GM12878 (cell line): Measurements from ENCODE around the gene CNPY1. TPM values are rescaled to one million over a fixed set of nuclear protein-coding genes. Genes with fewer than 3 reads are reported as not detected.

ENCODE experiments used
- ATAC-seq: fragments of 200-7000 bp; cut with Tn5 transposase; 3 replicates; pipeline ENCODE4 v1.9.1; 2020; ENCODE audit warnings: mild to moderate bottlenecking, moderate library complexity
- BruUV-seq: library from RNA; stranded (reverse); fragments of 400-500 nt; replicated peaks from 2 replicates; lab custom pipeline; 2021; lab: Mats Ljungman, UMichigan
- CTCF ChIA-PET: fragments of 300-600 bp; sonication (Branson Sonifier 250); formaldehyde crosslinking; extraction: SDS; loops from one replicate; lab custom pipeline; 2021; ENCODE audit warnings: inconsistent platforms; lab: Yijun Ruan, JAX
- POLR2A ChIA-PET: fragments of 350-600 bp; formaldehyde crosslinking; extraction: SDS; loops from one replicate; lab custom pipeline; 2021; ENCODE audit warnings: inconsistent platforms; lab: Charles Lee
- RAD21 ChIA-PET: fragments of 300-600 bp; sonication (Branson Sonifier 250); formaldehyde crosslinking; loops from one replicate; lab custom pipeline; 2023; ENCODE audit warnings: antibody characterized with exemption; ENCODE audit not compliant: unreplicated experiment; lab: Charles Lee
- SMC1A ChIA-PET: fragments of 300-600 bp; sonication (Branson Sonifier 250); formaldehyde crosslinking; loops from one replicate; lab custom pipeline; 2023; ENCODE audit not compliant: unreplicated experiment, uncharacterized antibody; lab: Charles Lee
- DNase-seq: peaks from one replicate; pipeline ENCODE4 v3.0.0-alpha.2; 2011; ENCODE audit warnings: low read depth, low spot score
- FAIRE-seq: peaks from 3 replicates; lab custom pipeline; 2011; peaks lifted over from hg19 to GRCh38; lab: Jason Lieb, UNC
- H2AFZ ChIP-seq: 2 replicates; pipeline ENCODE4 v1.6.0; 2011; ENCODE audit warnings: low read depth, low read length, control low read depth; ENCODE audit not compliant: control insufficient read depth
- H3K27ac ChIP-seq: 2 replicates; pipeline ENCODE4 v1.5.1; 2011; ENCODE audit warnings: control low read depth; ENCODE audit not compliant: control insufficient read depth, insufficient read depth
- H3K27me3 ChIP-seq, 2 experiments: replicated peaks in 1 of 2; 2 replicates each; pipeline versions ENCODE4 v1.6.0 to v1.6.1; 2011; ENCODE audit warnings: low read length in 1 of 2; ENCODE audit not compliant: control insufficient read depth in 2 of 2, insufficient read depth in 2 of 2
- H3K36me3 ChIP-seq, 2 experiments: 2 replicates each; pipeline ENCODE4 v1.5.1; 2011; ENCODE audit warnings: low read length in 1 of 2; ENCODE audit not compliant: control insufficient read depth in 2 of 2, insufficient read depth in 2 of 2
- H3K4me1 ChIP-seq: 2 replicates; pipeline ENCODE4 v1.6.1; 2011; ENCODE audit warnings: mild to moderate bottlenecking, low read length, moderate library complexity, mixed read lengths; ENCODE audit not compliant: control insufficient read depth, insufficient read depth
- H3K4me2 ChIP-seq: 2 replicates; pipeline ENCODE4 v1.6.0; 2011; ENCODE audit warnings: control low read depth; ENCODE audit not compliant: control insufficient read depth, insufficient read depth
- H3K4me3 ChIP-seq: fragments of 200-600 bp; sonication (generic); 2 replicates; pipeline ENCODE4 v1.5.1; 2016
- H3K79me2 ChIP-seq: 2 replicates; pipeline ENCODE4 v1.6.0; 2011; ENCODE audit warnings: low read length; ENCODE audit not compliant: control insufficient read depth, insufficient read depth
- H3K9ac ChIP-seq: 2 replicates; pipeline ENCODE4 v1.8.0; 2011; ENCODE audit warnings: low read length, control low read depth, mixed read lengths; ENCODE audit not compliant: control insufficient read depth, insufficient read depth
- H3K9me3 ChIP-seq: replicated peaks from 3 replicates; pipeline ENCODE4 v1.5.1; 2011; ENCODE audit warnings: mild to moderate bottlenecking, low read length; ENCODE audit not compliant: control insufficient read depth, insufficient read depth
- H4K20me1 ChIP-seq: 2 replicates; pipeline ENCODE4 v1.6.0; 2011; ENCODE audit not compliant: control insufficient read depth, insufficient read depth
- MYB ChIP-seq: fragments of 150-350 bp; IDR thresholded peaks from 2 replicates; pipeline ENCODE4 v1.6.1; 2014; ENCODE audit warnings: mild to moderate bottlenecking, low read depth, low read length, borderline replicate concordance
- PAX5 ChIP-seq: IDR thresholded peaks from 2 replicates; pipeline ENCODE4 v1.6.1; 2011; ENCODE audit warnings: low read depth, low read length, borderline replicate concordance
- POLR2A ChIP-seq: IDR thresholded peaks from 2 replicates; pipeline ENCODE4 v1.6.1; 2011; ENCODE audit warnings: low read depth, mild to moderate bottlenecking, low read length
- SREBF2 ChIP-seq: IDR thresholded peaks from 2 replicates; pipeline ENCODE4 v1.6.1; 2012; ENCODE audit warnings: mild to moderate bottlenecking, low read length
- SRF ChIP-seq, 2 experiments: IDR thresholded peaks; 2 replicates each; pipeline ENCODE4 v1.6.1; 2011; ENCODE audit warnings: low read depth in 2 of 2, low read length in 2 of 2, mild to moderate bottlenecking in 1 of 2, moderate library complexity in 1 of 2
- USF1 ChIP-seq: IDR thresholded peaks from 2 replicates; pipeline ENCODE4 v1.6.1; 2011; ENCODE audit warnings: borderline replicate concordance, low read depth, mild to moderate bottlenecking, moderate library complexity, mixed read lengths, low read length; ENCODE audit not compliant: insufficient read depth; ENCODE audit errors: extremely low read length
- YY1 ChIP-seq: IDR thresholded peaks from 2 replicates; pipeline ENCODE4 v1.6.1; 2011; ENCODE audit warnings: low read depth, mild to moderate bottlenecking, low read length
- ZNF274 ChIP-seq: IDR thresholded peaks from one replicate; pipeline ENCODE4 v1.8.0; 2011; ENCODE audit not compliant: insufficient read length, insufficient read depth
- WGBS: methylation state at CpG from one replicate; pipeline ENCODE4 v1.1.6; 2016; ENCODE audit warnings: low lambda C conversion rate; ENCODE audit not compliant: insufficient replicate concordance, insufficient coverage; ENCODE audit errors: missing lambda C conversion rate; 5-methylcytosine and 5-hydroxymethylcytosine counted together
- in situ Hi-C: fragments of 300-500 bp; cut with MboI; formaldehyde crosslinking; loops from 9 replicates; pipeline ENCODE4 v1.14.3; 2018; ENCODE audit warnings: mixed read lengths
- intact Hi-C: fragments of 100-400 bp; cut with micrococcal nuclease; formaldehyde crosslinking; loops from one replicate; pipeline ENCODE4 v1.14.2; 2022; ENCODE audit not compliant: unreplicated experiment
- polyA plus RNA-seq, 11 experiments: library from polyadenylated mRNA; depleted of rRNA in 4 of 11; unstranded in 6 of 11; stranded (reverse) in 5 of 11; fragments of >200 nt; fragmentation: Nextera tagmentation in 4 of 11; fragmentation: Illumina TruSeq in 1 of 11; extraction: Ambion mirVana in 4 of 11; extraction: Trizol in 1 of 11; gene quantifications; 1 replicate in 1 of 11; 2 replicates in 10 of 11; pipeline versions ENCODE4 v1.2.1 to v1.2.3, GENCODE V29; 2011 to 2016; ENCODE audit warnings: inconsistent platforms in 2 of 11, missing spikeins in 2 of 11, low read depth in 1 of 11
- total RNA-seq, 4 experiments: library from RNA; depleted of rRNA in 3 of 4; stranded (reverse); fragments of >200 nt in 3 of 4; fragmentation: Illumina TruSeq in 1 of 4; extraction: Trizol in 1 of 4; gene quantifications; 2 replicates each; pipeline versions ENCODE4 v1.2.1 to v1.2.3, GENCODE V29; 2013 to 2021

Gene CNPY1
- total and polyA plus RNA-seq, 10 of the 15 experiments (the other 5 are each of a cell fraction or from before 2014, with no cell fraction given) = not detected

- H3K4me1 ChIP-seq = no peaks in the 10 kb centered on the region
- FAIRE-seq (no peak), ATAC-seq (no peak)
- in situ Hi-C loops = no loop called here
- 4% methylated on average over 6 of the region's 6 CpGs for WGBS
- POLR2A ChIA-PET = interaction anchor here (0.6 kb wide), 1 partner anchor 840 kb away, joined by 6 read pairs; no protein-coding TSS in a partner anchor
- no peak overlapping the region for H2AFZ ChIP-seq
- CTCF ChIA-PET = no interaction called here
- peaks cover 1 to 18% of the 10 kb centered on the region in 2 experiments for H3K27me3 ChIP-seq
- SMC1A ChIA-PET = interaction anchor here (0.6 kb wide), 1 partner anchor 161 kb away, joined by 3 read pairs; no protein-coding TSS in a partner anchor
- H3K79me2 ChIP-seq = no peaks in the 10 kb centered on the region
- H3K27ac ChIP-seq = no peak overlapping the region
- H3K9me3 ChIP-seq = no peaks in the 10 kb centered on the region; the same call in 2 of the 3 replicates
- no peaks in the 10 kb centered on the region for H4K20me1 ChIP-seq
- no peak overlapping the region for H3K4me3 ChIP-seq
- RAD21 ChIA-PET = no interaction called here
- TF ChIP-seq PAX5 = no peak
- no peak for TF ChIP-seq POLR2A
- TF ChIP-seq YY1 = no peak
- TF ChIP-seq USF1 = no peak
- no peak for TF ChIP-seq ZNF274
- no peak for TF ChIP-seq SREBF2
- no peak for TF ChIP-seq SRF (IDR thresholded peaks at IDR 0.05; ENCODE audit: low read depth in 2 of 2, low read length in 2 of 2)
- no peak for TF ChIP-seq MYB
- TF ChIP-seq, all 136 proteins: peak for 0
- Histone ChIP-seq H3K9ac (no peak overlapping the region), H3K4me2 (no peak overlapping the region), H3K36me3 (no peaks in the 10 kb centered on the region)
- no TSS peak for BruUV-seq
- intact Hi-C loops = no loop called here
- DNase-seq = no peak
Observed at GRCh38 chr7:155510975-155511701, 35.2 kb downstream of the CNPY1 start.
